HEK293 (cell line): ENCODE results near the gene PKN1.

Experiments used
- PRDM2 ChIP-seq: fragments of 450-650 bp; formaldehyde crosslinking; IDR thresholded peaks from 2 replicates; pipeline ENCODE4 v1.5.1; 2016; ENCODE audit warnings: missing biosample characterization, missing genetic modification characterization, borderline replicate concordance
- ZNF223 ChIP-seq: fragments of 450-650 bp; formaldehyde crosslinking; IDR thresholded peaks from 2 replicates; pipeline ENCODE4 v1.5.1; 2016; ENCODE audit warnings: missing biosample characterization, missing genetic modification characterization
- ZNF362 ChIP-seq: fragments of 450-650 bp; formaldehyde crosslinking; IDR thresholded peaks from 2 replicates; pipeline ENCODE4 v1.5.1; 2016; ENCODE audit warnings: missing biosample characterization, missing genetic modification characterization
- ZNF518A ChIP-seq: fragments of 450-650 bp; formaldehyde crosslinking; conservative IDR thresholded peaks from 2 replicates; pipeline ENCODE4 v1.5.1; 2016; ENCODE audit warnings: low read depth, missing biosample characterization, missing genetic modification characterization
- ZNF521 ChIP-seq: fragments of 450-650 bp; formaldehyde crosslinking; IDR thresholded peaks from 2 replicates; pipeline ENCODE4 v1.5.1; 2017; ENCODE audit warnings: missing biosample characterization, mild to moderate bottlenecking, missing genetic modification characterization
- ZNF560 ChIP-seq: fragments of 450-650 bp; formaldehyde crosslinking; IDR thresholded peaks from 2 replicates; pipeline ENCODE4 v1.5.1; 2017; ENCODE audit warnings: missing biosample characterization, missing genetic modification characterization, borderline replicate concordance
- TF ChIP-seq, protein P1 (sequence below): fragments of 450-650 bp; formaldehyde crosslinking; IDR thresholded peaks from 2 replicates; pipeline ENCODE4 v1.5.1; 2016; ENCODE audit warnings: missing biosample characterization, missing genetic modification characterization
- TF ChIP-seq, protein P2 (sequence below): fragments of 450-650 bp; formaldehyde crosslinking; IDR thresholded peaks from 2 replicates; pipeline ENCODE4 v1.5.1; 2016; ENCODE audit warnings: missing biosample characterization, missing genetic modification characterization

PKN1 gene

GRCh38 chr19:14476327-14476672 lies 43.2 kb downstream of the PKN1 start (continued):
- TF ChIP-seq PRDM2 (tag by site-specific recombination) (0 out of 2 replicates have a peak, but pooled peaks have one; percentile 18), ZNF560 (tag by site-specific recombination) (0 out of 2 replicates have a peak, but pooled peaks have one; percentile 2), ZNF518A (no peak), ZNF362 (tag by site-specific recombination) (no peak), ZNF223 (tag by site-specific recombination) (no peak), ZNF521 (tag by site-specific recombination) (no peak)
- TF ChIP-seq, protein P1, sequence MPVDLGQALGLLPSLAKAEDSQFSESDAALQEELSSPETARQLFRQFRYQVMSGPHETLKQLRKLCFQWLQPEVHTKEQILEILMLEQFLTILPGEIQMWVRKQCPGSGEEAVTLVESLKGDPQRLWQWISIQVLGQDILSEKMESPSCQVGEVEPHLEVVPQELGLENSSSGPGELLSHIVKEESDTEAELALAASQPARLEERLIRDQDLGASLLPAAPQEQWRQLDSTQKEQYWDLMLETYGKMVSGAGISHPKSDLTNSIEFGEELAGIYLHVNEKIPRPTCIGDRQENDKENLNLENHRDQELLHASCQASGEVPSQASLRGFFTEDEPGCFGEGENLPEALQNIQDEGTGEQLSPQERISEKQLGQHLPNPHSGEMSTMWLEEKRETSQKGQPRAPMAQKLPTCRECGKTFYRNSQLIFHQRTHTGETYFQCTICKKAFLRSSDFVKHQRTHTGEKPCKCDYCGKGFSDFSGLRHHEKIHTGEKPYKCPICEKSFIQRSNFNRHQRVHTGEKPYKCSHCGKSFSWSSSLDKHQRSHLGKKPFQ (tag by site-specific recombination): no peak
- TF ChIP-seq, protein P2, sequence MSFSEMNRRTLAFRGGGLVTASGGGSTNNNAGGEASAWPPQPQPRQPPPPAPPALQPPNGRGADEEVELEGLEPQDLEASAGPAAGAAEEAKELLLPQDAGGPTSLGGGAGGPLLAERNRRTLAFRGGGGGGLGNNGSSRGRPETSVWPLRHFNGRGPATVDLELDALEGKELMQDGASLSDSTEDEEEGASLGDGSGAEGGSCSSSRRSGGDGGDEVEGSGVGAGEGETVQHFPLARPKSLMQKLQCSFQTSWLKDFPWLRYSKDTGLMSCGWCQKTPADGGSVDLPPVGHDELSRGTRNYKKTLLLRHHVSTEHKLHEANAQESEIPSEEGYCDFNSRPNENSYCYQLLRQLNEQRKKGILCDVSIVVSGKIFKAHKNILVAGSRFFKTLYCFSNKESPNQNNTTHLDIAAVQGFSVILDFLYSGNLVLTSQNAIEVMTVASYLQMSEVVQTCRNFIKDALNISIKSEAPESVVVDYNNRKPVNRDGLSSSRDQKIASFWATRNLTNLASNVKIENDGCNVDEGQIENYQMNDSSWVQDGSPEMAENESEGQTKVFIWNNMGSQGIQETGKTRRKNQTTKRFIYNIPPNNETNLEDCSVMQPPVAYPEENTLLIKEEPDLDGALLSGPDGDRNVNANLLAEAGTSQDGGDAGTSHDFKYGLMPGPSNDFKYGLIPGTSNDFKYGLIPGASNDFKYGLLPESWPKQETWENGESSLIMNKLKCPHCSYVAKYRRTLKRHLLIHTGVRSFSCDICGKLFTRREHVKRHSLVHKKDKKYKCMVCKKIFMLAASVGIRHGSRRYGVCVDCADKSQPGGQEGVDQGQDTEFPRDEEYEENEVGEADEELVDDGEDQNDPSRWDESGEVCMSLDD (tag by site-specific recombination): peak; percentile 100
